ENCODE measurements around the gene FSD1.
A peak's percentile ranks its signal among the peaks of the same experiment; 100 is the strongest.

The FSD1 gene

DNA sequence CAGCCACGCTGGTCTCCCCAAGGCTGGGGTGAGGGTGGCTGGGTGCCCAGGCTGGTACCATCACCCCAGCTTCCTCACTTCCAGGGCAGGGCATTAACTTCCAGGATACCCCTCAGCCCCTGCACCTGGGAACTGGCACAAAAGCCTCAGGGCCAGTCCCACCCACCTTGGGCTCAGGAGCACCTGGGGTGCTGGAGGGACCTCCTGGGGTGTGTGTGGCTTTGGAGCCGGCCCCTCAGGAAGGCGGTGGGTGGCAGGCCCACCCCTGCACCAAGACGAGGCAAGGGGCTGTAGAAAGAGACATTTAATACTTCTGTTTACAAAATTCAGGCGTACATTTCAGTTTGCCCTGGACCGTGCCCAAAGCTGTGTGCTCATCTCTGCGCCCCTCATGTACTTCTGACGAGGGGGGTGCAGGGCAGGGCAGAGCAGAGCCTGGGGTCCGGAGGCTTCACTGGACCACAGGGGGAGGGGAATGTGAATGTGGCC, 55.7 kb downstream of the FSD1 start:
- intact Hi-C loops (cut with DNase I): no loop called here
- peak in 1 of 10 donors; percentile 66 for DNase-seq

- peak in 1 of 10 donors; percentile 84 for DNase-seq
- intact Hi-C loops (cut with DNase I): no loop called here
Measured at GRCh38 chr19:4360641-4361151, 56.3 kb downstream of the FSD1 start.

DNA sequence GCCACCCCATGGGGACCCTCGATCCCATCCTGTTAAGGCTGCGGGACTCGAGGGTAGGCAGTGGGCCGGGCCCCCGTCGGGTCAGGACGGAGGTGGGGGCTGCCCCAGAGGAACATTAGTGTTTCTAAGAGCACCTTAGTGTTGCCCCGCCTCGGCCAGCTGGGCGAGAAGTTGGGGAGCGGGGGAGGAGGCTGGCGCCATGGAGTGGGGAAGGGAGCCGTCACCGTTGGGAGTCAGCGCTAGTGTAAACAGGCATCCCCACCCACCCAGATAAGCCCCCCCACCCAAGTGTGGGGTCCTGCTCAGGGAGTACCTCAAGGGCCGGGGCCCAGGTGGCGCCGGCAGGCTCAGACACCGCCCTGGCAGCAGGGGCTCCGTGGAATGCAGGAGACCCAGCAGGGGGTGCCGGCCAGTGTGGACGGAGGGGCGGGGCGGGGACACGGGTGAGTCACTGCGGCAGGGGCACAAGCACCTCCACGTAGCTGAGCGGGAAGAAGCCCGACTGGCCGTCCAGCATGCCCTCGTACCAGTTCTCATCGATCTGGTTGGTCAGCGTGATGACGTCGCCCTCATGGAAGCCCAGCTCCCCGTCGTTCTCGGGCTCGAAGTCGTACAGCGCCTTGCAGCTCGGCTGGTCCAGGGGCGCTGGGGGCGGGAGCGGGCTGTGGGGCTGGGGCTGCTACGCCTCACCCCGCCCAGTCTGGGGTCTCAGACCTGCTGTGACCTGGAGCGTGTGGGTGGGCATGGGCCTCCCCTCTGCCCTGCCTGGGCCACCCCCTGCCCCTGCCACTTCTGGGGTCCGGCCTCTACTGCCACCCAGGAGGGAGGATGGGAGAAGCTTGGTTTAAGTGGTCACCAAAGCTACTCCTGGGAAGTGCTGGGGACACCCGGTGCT, 57.0 kb downstream of the FSD1 start:
- intact Hi-C loops (cut with DNase I): no loop called here
- DNase-seq: peak in 2 of 10 donors; percentile 82 to 85

DNA sequence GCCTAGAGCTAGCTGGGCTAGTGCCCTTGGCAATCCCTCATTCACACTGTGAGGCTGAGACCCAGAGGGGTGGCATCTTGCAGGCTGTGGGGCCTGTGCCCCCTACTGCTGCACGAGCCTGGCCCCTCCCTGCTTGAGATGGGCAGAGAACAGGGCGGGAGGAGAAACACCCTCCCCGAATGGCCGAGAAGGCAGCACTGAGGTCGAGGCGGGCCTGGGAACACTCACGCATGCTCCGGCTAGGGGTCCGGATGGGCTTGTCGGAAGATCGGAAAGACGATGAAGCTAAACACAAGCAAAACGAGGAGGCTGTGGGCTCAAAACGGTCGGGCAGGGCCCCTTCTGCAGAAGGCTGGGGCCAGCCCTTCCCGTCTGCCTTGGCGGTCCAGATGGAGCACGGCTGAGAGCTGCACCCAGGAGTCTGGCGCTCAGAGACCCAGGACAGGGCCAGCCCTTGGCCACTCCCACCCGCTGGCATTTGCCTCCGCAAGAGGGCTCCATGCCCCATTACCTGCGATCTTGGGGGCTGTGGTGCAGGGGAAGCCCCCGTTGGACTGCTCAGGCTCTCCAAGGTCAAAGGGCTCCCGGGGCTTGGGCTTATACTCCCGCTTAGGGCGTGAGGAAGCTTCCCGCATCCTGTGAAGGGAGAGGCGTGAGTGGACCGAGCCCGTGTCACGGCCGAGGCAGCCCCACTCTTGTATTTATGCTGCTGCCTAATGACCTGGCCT, 57.9 kb downstream of the FSD1 start:
- intact Hi-C loops (cut with DNase I): no loop called here
- DNase-seq: peak in 1 of 10 donors; percentile 83

- intact Hi-C loops (cut with DNase I): no loop called here
- peak in 1 of 10 donors; percentile 89 for DNase-seq
Measured at GRCh38 chr19:4362831-4363545, 58.6 kb downstream of the FSD1 start.

- intact Hi-C loops (cut with DNase I): no loop called here
- no peak for DNase-seq
Measured at GRCh38 chr19:4363571-4364304, 59.3 kb downstream of the FSD1 start.

DNA sequence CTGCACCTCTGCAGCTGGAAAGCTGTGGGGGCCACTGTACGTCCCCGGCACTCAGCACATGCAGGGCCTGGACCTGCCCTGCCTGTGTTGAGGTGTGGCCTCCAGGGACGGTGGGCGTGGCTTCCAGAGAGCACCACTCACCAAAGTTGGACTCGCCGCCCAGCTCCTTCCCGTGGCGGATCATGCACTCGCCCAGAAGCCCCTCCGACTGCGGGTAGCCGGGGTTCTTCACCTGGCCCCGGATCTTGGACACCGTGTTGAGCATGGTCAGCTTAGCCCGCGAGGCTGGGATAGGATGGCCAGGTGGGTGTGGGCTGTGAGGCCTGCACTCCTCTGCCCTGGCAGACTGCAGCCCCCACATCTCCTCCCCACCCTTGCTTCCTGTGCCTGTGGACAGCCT, 60.9 kb downstream of the FSD1 start:
- intact Hi-C loops (cut with DNase I): no loop called here
- no peak for DNase-seq

GRCh38 chr19:4365791-4366665, 61.6 kb downstream of the FSD1 start:
- intact Hi-C loops (cut with DNase I): no loop called here
- DNase-seq: peak in 2 of 10 donors; percentile 62 to 72

- intact Hi-C loops (cut with DNase I): no loop called here
- DNase-seq: peak in 1 of 10 donors; percentile 65
Measured at GRCh38 chr19:4366666-4367335, 62.4 kb downstream of the FSD1 start.

DNA sequence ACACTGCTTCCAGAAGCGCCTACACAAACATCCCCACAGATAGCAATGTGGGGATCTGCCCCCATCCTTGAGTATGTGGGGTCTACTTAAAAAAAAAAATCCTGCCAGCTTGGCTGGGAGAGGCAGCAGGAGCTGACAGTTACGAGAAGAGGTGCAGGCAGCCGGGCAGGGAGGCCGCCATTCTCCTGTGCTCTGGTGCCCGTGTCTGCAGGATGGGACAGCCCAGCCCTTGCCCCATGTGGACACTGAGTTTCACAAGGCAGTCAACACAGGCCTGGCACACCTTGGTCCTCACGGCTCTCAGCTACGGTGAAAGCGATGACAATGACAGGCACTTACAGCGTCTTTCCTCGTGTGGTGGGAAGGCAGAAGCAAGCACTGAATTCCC, 62.9 kb downstream of the FSD1 start:
- peak in 1 of 10 donors; percentile 58 for DNase-seq
- intact Hi-C loops (cut with DNase I): no loop called here

GRCh38 chr19:4367781-4368127, 63.4 kb downstream of the FSD1 start:
- peak in 1 of 10 donors; percentile 67 for DNase-seq
- intact Hi-C loops (cut with DNase I): no loop called here

- intact Hi-C loops (cut with DNase I): no loop called here
- DNase-seq: peak in 2 of 10 donors; percentile 67 to 72
Measured at GRCh38 chr19:4368128-4368820, 63.9 kb downstream of the FSD1 start.

DNA sequence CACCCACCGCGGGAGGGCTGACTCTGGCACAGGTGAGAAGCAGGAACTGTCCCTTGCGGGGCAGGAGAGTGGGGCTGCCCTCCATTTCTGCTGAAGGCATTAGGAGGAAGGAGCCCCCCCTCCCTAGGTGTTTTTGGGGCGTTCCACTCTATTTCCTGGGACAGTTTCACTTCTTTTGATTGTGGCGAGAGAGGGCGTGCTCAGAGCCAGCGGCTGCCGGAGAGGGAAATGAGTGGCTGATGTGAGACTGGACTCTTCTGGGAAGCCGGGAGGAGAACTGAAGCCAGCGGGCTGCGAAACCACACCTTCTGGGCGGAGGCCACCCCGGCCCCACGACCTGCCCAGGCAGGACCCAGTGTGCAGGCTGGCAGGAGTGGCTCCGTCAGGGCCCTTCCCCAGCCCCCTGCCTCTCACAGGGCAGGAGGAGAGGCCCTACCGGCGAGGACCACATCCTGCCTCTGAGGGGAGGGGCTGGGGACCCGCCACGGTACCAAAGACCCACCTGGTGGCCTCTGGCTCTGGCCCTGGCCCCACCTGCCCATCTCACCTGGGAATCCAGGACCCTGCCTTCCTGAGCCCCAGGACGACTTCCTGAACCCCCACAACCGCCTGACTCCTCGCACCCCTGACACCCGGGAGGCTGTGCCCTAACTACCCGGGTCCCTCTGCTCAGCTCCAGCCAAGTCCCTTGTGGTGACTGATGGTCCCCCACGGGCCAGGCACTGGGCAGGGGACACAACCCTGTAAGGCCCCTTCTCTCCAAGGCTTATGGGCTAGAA, 64.9 kb downstream of the FSD1 start:
- peak in 2 of 10 donors; percentile 74 to 87 for DNase-seq
- intact Hi-C loops (cut with DNase I): no loop called here

- intact Hi-C loops (cut with DNase I): loop anchor here (1.0 kb wide), 1 partner anchor 30 kb away; the partner anchor contains the start of gene SH3GL1
- peak in 8 of 10 donors; percentile 61 to 96 (median 76) for DNase-seq
Measured at GRCh38 chr19:4369888-4370260, 65.5 kb downstream of the FSD1 start.

- peak in 2 of 10 donors; percentile 75 to 84 for DNase-seq
- intact Hi-C loops (cut with DNase I): loop anchor here (1.0 kb wide), 1 partner anchor 30 kb away; the partner anchor contains the start of gene SH3GL1
Measured at GRCh38 chr19:4370418-4371041, 66.1 kb downstream of the FSD1 start.
